Type B pancreatic cell (in vitro differentiated cells): Measurements from ENCODE around the gene PTTG2. TPM values are rescaled to one million over a fixed set of nuclear protein-coding genes. Genes with fewer than 3 reads are reported as not detected.

Source experiments
- total RNA-seq: library from RNA; stranded (reverse); gene quantifications from 2 replicates; pipeline ENCODE4 v1.2.1, GENCODE V29; 2021; ENCODE audit warnings: low replicate concordance

Gene PTTG2
- total RNA-seq, 1 donor from 2014 or later, result not detected

Other genes starting within 250 kb of the PTTG2 start
- gene PGM2, start 133.7 kb upstream of the PTTG2 start, total RNA-seq, result 37.6 and 51.4 TPM in 2 replicates
- 85.3 and 110 TPM in 2 replicates for gene TBC1D1, start 69.3 kb upstream of the PTTG2 start, total RNA-seq